Epithelial cell of esophagus (primary cell): ENCODE results near the gene FAM216B.

Experiments
- DNase-seq: peaks from one replicate; pipeline ENCODE4 v3.0.0; 2010; ENCODE audit warnings: low read depth
- H3K4me3 ChIP-seq: 2 replicates; pipeline ENCODE4 v1.5.1; 2011; ENCODE audit warnings: mild to moderate bottlenecking, low read length, control low read depth
- TF ChIP-seq, protein P1 (sequence below): IDR thresholded peaks from 2 replicates; pipeline ENCODE4 v1.5.1; 2011; ENCODE audit warnings: low read depth, mild to moderate bottlenecking, low read length, control low read depth, inconsistent platforms; ENCODE audit not compliant: insufficient read depth; ENCODE audit errors: missing control alignments

Gene FAM216B

DNA sequence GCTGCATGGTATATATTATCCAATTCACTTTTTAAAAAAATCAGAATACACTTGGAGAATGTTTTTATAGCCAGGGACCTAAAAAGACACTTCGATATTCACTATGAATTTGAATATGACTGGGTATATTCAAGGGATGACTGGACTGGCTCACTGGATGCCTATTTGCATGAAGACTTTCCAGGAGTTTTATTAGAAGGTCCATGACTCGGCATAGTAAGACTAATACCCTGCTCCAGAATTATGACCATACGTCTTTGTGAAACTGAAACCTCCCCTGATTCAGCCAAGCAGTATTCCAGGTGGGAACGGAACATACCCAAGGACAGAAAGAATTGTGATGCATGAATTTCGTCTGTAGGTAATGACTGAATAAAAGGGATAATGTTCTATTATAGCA lies 3.9 kb upstream of the FAM216B start:
- TF ChIP-seq, protein P1, sequence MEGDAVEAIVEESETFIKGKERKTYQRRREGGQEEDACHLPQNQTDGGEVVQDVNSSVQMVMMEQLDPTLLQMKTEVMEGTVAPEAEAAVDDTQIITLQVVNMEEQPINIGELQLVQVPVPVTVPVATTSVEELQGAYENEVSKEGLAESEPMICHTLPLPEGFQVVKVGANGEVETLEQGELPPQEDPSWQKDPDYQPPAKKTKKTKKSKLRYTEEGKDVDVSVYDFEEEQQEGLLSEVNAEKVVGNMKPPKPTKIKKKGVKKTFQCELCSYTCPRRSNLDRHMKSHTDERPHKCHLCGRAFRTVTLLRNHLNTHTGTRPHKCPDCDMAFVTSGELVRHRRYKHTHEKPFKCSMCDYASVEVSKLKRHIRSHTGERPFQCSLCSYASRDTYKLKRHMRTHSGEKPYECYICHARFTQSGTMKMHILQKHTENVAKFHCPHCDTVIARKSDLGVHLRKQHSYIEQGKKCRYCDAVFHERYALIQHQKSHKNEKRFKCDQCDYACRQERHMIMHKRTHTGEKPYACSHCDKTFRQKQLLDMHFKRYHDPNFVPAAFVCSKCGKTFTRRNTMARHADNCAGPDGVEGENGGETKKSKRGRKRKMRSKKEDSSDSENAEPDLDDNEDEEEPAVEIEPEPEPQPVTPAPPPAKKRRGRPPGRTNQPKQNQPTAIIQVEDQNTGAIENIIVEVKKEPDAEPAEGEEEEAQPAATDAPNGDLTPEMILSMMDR: no peak
- DNase-seq: no peak
- H3K4me3 ChIP-seq: no peak overlapping the region

DNA sequence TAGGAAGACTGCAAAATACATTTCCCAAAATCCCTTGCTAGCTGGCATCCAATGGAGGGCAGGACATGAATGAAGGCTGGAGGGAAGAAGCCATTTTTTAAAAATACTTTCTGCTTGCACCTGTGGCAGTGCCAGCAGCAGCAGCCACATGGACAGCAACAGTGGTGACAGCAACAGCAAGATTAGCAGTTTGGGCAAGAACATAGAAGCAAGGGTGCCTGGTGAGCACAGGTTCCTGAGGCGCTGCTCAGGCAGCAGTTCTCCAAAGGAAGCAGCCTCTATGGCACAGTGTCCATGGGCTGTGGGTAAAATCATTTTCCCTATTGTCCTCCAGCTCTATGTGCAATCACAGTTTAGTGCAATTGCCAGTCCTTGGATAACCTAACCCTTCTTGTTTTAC lies 1.3 kb upstream of the FAM216B start:
- TF ChIP-seq, protein P1: no peak
- no peak for DNase-seq
- no peak overlapping the region for H3K4me3 ChIP-seq

DNA sequence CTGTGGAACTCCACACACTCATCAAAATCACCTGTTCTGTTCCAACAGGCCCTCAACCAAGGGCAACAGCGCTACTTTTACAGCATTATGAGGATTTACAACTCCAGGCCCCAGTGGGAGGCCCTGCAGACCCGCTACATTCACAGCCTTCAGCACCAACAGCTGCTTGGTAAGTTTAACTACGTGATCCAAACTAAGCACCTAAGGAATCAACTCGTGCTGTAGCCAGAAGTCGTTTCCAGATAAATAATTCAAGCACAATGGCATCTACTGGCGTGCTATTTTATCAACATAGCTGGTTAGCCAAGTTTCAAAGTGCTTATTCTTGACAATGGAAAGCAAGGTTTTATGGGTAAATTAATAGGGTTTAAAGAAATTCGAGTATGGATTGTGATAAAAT lies 5.3 kb downstream of the FAM216B start:
- TF ChIP-seq, protein P1: no peak
- H3K4me3 ChIP-seq: no peak overlapping the region
- DNase-seq: no peak

DNA sequence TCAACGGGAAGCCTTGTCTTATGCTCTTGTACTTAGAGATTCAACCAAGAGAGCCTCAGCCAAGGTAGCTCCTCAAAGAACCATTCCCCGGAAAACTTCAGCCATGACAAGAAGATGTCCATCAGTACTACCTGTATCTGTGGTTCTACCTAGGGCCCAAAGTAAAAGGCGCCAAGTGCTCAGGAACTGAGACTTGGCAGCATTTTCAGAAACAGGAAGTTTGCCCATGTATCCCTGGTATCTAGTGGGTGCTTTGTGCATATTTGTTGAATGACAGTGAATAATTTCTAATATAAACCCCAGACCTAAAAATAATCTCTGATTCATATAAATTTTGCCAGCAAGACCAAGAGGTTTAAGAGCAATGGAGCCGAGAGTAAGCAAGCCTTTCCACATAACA lies 7.2 kb downstream of the FAM216B start:
- DNase-seq: no peak
- TF ChIP-seq, protein P1: no peak
- H3K4me3 ChIP-seq: no peak overlapping the region

GRCh38 chr13:42792154-42792553 lies 10.8 kb downstream of the FAM216B start:
- DNase-seq: no peak
- TF ChIP-seq, protein P1: no peak

GRCh38 chr13:42794577-42795275 lies 13.3 kb downstream of the FAM216B start:
- no peak overlapping the region for H3K4me3 ChIP-seq
- no peak for DNase-seq
- TF ChIP-seq, protein P1: no peak

More at GRCh38 chr13:42792154-42792553, 10.8 kb downstream of the FAM216B start:
- H3K4me3 ChIP-seq: no peak overlapping the region

- TF ChIP-seq, protein P1: no peak
- no peak for DNase-seq
- H3K4me3 ChIP-seq: no peak overlapping the region
Observed at GRCh38 chr13:42795666-42796065, 14.3 kb downstream of the FAM216B start.
